Skeletal muscle satellite cell (primary cell): ENCODE data around the gene NQO2.
"Not testable (repeated sequence)": the region's sequence is repeated elsewhere in the genome, so short reads cannot be mapped to it uniquely, and the experiment has no call there.

Experiments used
- H3K27me3 ChIP-seq: 2 replicates; pipeline ENCODE4 v1.7.0; 2013; ENCODE audit warnings: low read length; ENCODE audit not compliant: control insufficient read depth, insufficient read depth
- H3K36me3 ChIP-seq: 2 replicates; pipeline ENCODE4 v1.7.0; 2013; ENCODE audit warnings: mild to moderate bottlenecking, control low read depth, low read length; ENCODE audit not compliant: insufficient read depth
- H3K4me1 ChIP-seq: 2 replicates; pipeline ENCODE4 v1.7.0; 2013; ENCODE audit warnings: low read length; ENCODE audit not compliant: control insufficient read depth, insufficient read depth
- H3K4me2 ChIP-seq: 2 replicates; pipeline ENCODE4 v1.7.0; 2013; ENCODE audit warnings: mild to moderate bottlenecking, low read length
- H3K4me3 ChIP-seq: 2 replicates; pipeline ENCODE4 v1.7.0; 2013; ENCODE audit warnings: low read length
- H3K9ac ChIP-seq: 2 replicates; pipeline ENCODE4 v1.7.0; 2013; ENCODE audit warnings: mild to moderate bottlenecking, low read depth, low read length, moderate library complexity
- H3K9me3 ChIP-seq: replicated peaks from 2 replicates; pipeline ENCODE4 v1.7.0; 2013; ENCODE audit warnings: mild to moderate bottlenecking, control low read depth, low read length

The NQO2 gene

DNA sequence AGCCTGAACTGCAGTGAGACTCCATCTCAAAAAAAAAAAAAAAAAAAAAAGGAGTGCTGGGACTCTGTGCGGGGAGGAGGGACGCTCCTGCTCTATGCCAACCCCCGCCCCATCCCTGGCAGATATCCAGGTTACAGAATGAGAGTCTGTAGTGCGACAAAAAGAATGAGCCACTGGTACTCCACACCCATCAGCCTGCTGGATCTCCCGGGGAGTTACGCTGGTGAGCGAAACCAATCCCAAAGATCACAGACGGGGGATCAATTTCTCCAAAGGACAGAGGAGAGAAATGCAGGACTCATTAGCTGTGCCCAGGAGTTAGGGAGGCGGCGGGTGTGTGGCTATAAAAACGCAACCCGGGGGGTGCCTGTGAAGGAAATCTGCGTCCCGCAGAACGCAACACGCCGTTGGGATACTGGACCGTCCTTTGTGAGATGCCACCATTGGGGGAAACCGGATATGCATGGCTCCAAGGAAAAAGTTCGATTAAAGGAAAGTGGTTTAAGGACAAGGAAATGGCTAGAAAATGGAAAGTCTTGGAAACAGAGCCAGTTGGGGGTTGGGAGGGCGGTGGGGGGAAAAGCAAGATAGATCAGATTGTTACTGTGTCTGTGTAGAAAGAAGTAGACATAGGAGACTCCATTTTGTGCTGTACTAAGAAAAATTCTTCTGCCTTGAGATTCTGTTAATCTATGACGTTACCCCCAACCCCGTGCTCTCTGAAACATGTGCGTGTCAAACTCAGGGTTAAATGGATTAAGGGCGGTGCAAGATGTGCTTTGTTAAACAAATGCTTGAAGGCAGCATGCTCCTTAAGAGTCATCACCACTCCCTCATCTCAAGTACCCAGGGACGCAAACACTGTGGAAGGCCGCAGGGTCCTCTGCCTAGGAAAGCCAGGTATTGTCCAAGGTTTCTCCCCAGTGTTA, 54.8 kb downstream of the NQO2 start:
- not testable (repeated sequence) for H3K36me3 ChIP-seq, H3K9me3 ChIP-seq
- H3K4me3 ChIP-seq = peak overlapping the region; percentile 60
- peaks cover 18% of the 10 kb centered on the region for H3K4me1 ChIP-seq
- H3K9ac ChIP-seq = peak overlapping the region; percentile 46
- H3K27me3 ChIP-seq = peaks cover 19% of the 10 kb centered on the region
- peak overlapping the region; percentile 73 for H3K4me2 ChIP-seq

DNA sequence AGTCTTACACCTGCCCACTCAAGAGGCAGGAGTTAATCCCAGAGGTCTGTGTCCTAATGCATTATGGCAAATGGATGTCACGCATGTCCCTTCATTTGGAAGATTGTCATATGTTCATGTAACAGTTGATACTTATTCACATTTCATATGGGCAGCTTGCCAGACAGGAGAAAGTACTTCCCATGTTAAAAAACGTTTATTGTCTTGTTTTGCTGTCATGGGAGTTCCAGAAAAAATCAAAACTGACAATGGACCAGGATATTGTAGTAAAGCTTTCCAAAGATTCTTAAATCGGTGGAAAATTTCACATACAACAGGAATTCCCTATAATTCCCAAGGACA, 55.4 kb downstream of the NQO2 start:
- not testable (repeated sequence) for H3K9me3 ChIP-seq, H3K9ac ChIP-seq, H3K36me3 ChIP-seq, H3K4me2 ChIP-seq, H3K4me3 ChIP-seq
- Histone ChIP-seq H3K4me1 (peaks cover 18% of the 10 kb centered on the region), H3K27me3 (peaks cover 17% of the 10 kb centered on the region)

DNA sequence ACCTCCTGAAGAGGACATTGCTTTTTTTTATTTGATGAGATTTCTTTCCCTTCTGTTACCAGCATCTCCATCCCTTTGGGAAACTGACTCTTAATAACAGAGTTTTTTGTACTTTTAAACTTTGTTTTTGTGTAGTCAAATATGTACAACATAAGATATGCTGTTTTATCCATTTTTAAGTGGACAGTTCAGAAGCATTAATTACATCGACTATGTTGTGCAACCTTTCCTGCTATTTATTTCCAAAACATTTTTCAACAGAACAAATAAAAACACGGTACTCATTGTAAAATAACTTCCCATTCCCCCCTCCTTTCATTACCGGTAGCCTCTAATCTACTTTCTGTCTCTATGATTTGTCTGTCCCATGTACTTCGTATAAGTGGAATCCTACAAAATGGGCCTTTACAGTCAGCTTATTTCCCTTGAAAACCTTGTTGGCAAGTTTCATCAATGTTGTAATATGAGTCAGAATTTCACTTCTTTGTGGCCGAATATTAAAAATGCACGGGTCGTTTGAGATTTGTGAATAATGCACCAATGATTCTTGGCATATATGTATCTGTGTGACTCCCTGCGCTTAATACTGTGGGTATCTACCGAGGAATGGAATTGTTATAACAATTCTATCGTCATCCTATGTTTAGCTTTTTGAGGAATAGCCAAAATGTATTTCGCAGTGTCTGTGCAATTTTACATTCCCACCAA, 57.5 kb downstream of the NQO2 start:
- no peaks in the 10 kb centered on the region for H3K36me3 ChIP-seq
- H3K4me1 ChIP-seq = peaks cover 26% of the 10 kb centered on the region
- H3K9ac ChIP-seq = no peak overlapping the region
- H3K4me2 ChIP-seq = no peak overlapping the region
- no peak overlapping the region for H3K4me3 ChIP-seq
- H3K27me3 ChIP-seq = peaks cover 19% of the 10 kb centered on the region
- no peaks in the 10 kb centered on the region for H3K9me3 ChIP-seq

DNA sequence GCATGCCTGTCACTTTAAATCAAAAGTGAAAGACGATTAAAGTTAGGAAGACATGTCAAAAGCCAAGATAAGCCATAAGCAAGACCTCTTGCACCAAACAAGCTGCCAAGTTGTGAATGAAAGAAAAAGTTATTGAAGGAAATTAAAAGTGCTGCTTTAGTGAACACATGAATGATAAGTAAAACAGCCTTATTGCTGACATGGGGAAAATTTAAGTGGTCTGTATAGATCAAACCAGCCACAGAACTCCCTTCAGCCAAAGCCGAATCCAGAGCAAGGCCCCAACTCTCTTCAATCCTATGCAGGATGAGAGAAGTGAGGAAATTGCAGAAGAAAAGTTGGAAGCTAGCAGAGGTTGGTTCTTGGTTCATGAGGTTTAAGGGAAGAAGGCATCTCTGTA, 59.3 kb downstream of the NQO2 start:
- Histone ChIP-seq H3K4me2 (no peak overlapping the region), H3K9me3 (no peaks in the 10 kb centered on the region), H3K36me3 (no peaks in the 10 kb centered on the region), H3K9ac (no peak overlapping the region), H3K4me1 (peaks cover 18% of the 10 kb centered on the region), H3K4me3 (no peak overlapping the region), H3K27me3 (peaks cover 19% of the 10 kb centered on the region)

DNA sequence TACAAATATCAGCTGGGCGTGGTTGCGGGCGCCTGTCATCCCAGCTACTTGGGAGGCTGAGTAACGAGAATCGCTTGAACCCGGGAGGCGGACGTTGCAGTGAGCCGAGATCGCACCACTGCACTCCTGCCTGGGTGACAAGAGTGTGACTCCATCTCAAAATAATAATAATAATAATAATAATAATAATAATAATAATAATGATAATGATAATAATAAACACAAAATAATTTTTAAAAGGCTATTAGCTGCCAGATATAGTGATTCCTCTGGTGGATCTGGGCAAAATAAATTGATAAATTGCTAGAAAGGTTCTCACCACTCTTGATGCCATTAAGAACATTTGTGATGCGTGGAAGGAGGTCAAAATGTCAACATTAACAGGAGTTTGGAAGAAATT, 60.4 kb downstream of the NQO2 start:
- H3K4me1 ChIP-seq = peaks cover 17% of the 10 kb centered on the region
- H3K4me3 ChIP-seq, H3K4me2 ChIP-seq, H3K9ac ChIP-seq, H3K9me3 ChIP-seq, H3K36me3 ChIP-seq: not testable (repeated sequence)
- peaks cover 16% of the 10 kb centered on the region for H3K27me3 ChIP-seq

DNA sequence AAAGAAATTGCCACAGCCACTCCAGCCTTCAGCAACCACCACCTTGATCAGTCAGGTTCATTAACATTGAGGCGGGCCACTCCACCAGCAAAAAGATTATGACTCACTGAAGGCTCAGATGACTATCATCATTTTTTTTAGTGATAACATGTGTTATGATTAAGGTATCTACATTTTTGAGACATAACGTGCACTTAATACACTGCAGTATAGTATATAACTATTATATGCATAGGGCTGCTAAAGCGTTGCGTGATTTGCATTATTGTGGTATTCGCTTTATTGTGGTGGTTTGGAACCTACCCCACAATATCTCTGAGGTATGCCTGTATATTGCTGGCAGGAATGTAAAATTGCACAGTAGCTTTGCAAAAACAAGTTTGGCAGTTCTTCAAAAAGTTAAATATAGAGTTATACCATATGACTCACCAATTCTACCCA, 61.8 kb downstream of the NQO2 start:
- Histone ChIP-seq H3K4me1 (peaks cover 13% of the 10 kb centered on the region), H3K9me3 (no peaks in the 10 kb centered on the region), H3K4me2 (no peak overlapping the region), H3K36me3 (no peaks in the 10 kb centered on the region), H3K27me3 (peaks cover 16% of the 10 kb centered on the region), H3K4me3 (no peak overlapping the region), H3K9ac (no peak overlapping the region)

DNA sequence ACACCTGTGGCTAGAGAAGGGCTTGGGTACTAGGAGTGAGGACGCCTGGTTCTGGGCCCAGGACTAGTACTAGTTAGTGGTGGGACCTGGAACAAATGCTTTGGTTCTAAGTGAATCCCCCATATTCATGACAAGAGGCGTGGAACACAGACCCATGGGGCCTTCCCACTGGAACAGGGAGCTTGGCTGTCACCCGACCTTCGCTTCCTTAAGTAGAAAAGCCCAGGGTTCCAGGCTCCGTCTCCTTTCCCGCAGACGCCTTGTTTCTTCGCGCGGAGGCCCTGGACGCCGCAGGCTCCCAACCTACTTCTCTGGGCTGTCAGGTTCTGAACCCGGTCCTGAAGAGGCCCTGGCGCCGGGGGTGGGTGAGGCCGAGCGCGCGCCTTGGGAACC, 63.6 kb downstream of the NQO2 start:
- H3K9ac ChIP-seq = peak overlapping the region; percentile 84
- not testable (repeated sequence) for H3K27me3 ChIP-seq, H3K9me3 ChIP-seq, H3K36me3 ChIP-seq
- peaks cover 13% of the 10 kb centered on the region for H3K4me1 ChIP-seq
- peak overlapping the region; percentile 100 for H3K4me2 ChIP-seq
- peak overlapping the region; percentile 99 for H3K4me3 ChIP-seq

DNA sequence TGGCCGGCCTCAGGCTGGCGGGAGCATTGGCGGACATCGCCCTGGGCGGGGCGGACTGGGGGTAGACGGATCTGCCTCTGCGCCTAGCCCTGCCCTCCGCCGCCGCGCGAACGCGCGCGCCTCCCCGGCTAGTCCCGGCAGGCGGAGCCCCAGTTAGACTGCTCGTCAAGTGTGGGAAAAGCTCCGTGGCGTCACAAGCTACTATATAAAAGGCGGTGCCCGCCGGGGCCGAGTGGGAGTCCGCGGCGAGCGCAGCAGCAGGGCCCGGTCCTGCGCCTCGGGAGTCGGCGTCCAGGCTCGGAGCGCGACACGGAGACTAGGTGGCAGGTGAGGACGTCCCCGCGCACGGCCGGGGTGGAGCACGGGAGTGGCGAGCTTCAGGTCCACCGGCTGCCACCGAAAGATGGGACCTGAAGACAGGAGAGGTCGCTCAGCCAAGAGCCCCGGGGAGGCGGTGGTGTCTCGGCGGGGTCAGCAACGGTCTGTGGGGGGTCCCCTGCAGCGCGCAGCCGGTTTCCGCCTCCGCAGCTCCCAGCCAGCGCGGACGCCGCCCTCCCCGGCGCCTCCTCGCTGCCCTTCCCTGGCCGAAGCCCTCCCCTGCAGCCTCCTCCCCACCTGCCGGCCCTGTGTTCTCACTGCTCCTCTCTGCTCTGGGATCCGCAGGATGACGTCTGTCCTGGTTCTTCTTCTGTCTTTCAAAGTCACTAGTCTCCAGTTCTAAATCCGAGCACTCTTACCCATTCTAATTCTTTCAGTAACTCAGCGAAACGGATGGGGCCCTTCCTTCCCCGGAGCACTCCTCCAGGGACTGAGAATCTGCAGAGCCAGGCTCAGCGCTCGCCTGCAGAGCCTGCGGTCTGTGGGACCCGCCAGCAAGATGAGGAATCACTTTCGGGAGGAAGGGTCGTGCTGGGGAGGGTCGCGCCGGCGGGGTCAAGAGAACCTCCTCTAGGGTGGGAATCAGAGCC, 64.3 kb downstream of the NQO2 start:
- Histone ChIP-seq H3K4me3 (peak overlapping the region; percentile 99), H3K4me2 (peak overlapping the region; percentile 100), H3K9me3 (no peaks in the 10 kb centered on the region), H3K4me1 (peaks cover 13% of the 10 kb centered on the region), H3K27me3 (peaks cover 2% of the 10 kb centered on the region), H3K36me3 (no peaks in the 10 kb centered on the region), H3K9ac (peak overlapping the region; percentile 84)

DNA sequence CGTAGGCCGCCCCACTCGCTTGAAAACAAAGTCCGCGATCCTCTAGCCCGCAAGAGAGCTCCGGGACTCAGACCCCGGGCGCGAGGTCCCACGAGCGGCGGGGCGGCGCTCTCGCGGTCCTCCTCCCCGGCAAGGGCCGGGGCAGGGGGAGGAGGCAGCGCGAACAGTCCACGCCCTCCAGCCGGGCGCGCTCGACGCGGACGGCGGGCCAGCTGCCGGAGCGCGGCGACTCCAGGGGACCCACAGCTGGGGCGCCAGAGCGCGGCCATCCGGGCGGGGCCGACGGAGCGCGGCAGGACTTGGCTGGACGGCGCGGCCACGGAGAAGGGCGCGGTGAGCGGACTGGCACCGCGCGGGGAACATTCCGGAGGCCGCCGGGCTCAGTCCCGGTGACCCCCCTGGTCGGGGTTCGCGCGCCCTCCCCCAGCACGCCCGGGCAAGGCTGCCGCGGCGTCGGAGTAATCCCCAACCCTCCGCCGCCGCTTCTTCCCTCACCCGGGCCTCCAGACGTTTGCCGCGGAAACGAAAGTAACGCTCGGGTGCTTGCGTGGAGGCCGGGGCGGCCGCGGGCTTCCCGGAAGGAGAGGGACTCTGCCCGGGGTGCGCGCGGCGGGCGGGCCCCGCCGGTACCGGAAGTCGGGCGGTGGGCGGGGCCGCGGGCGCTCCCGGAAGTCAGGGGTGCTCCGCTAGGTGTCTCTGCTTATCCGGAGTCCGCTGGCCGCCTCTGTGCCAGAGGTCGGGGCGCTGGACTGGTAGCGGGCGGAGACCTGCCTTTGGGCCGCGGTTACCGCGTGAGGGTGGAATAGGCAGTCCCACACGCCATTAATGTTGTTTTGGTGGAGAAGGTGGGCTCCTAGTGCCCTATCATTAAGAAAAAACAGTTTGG, 68.9 kb downstream of the NQO2 start, which contains the start of gene RIPK1:
RIPK1 (plus strand) TSS at position 166 of the 886 bp plus-strand sequence. CDS start 8,330 bp downstream, outside the sequence.
- Histone ChIP-seq H3K4me1 (peaks cover 18% of the 10 kb centered on the region), H3K27me3 (no peaks in the 10 kb centered on the region)

More for the DNA sequence above, 68.9 kb downstream of the NQO2 start, which contains the start of gene RIPK1:
- peak within 1 kb of the TSS; percentile 98 for H3K4me2 ChIP-seq
- peak within 1 kb of the TSS; percentile 90 for H3K4me3 ChIP-seq
- H3K36me3 ChIP-seq = peaks cover 8% of the 10 kb centered on the region
- H3K9me3 ChIP-seq = no peaks in the 10 kb centered on the region
- peak within 1 kb of the TSS; percentile 99 for H3K9ac ChIP-seq
